AG09309 (cell line): ENCODE measurements around the gene TMEM9B.
A peak's percentile ranks its signal among the peaks of the same experiment; 100 is the strongest.

Experiments
- DNase-seq: peaks from one replicate; pipeline ENCODE4 v3.0.0-alpha.2; 2010; ENCODE audit warnings: low read depth
- H3K4me3 ChIP-seq: 2 replicates; pipeline ENCODE4 v1.5.1; 2011; ENCODE audit warnings: mild to moderate bottlenecking, low read depth, low read length, moderate library complexity; ENCODE audit not compliant: control insufficient read depth
- TF ChIP-seq, protein P1 (sequence below): IDR thresholded peaks from 2 replicates; pipeline ENCODE4 v1.5.1; 2011; ENCODE audit warnings: mild to moderate bottlenecking, low read depth, low read length, inconsistent platforms; ENCODE audit not compliant: insufficient read depth, control insufficient read depth; ENCODE audit errors: missing control alignments

TMEM9B gene

DNA sequence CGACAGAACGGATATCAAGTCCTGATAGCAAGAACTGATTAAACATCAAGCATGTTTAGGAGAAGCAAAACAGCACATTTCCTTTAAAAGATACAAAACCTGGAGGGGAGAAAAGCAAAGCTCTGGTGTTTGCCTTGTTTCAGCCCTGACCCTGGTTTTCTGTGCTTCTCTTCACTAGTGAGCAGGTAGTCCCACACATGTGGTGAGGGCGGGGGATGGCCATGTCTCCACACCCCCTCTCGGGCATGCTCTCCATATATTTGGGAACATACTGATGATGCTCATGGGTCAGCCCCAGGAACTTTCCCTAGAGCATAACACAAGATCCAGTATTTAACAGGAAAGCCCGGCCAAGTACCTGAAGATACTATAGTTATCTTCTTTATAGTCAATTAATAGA lies 41.6 kb downstream of the TMEM9B start:
- no peak overlapping the region for H3K4me3 ChIP-seq

DNA sequence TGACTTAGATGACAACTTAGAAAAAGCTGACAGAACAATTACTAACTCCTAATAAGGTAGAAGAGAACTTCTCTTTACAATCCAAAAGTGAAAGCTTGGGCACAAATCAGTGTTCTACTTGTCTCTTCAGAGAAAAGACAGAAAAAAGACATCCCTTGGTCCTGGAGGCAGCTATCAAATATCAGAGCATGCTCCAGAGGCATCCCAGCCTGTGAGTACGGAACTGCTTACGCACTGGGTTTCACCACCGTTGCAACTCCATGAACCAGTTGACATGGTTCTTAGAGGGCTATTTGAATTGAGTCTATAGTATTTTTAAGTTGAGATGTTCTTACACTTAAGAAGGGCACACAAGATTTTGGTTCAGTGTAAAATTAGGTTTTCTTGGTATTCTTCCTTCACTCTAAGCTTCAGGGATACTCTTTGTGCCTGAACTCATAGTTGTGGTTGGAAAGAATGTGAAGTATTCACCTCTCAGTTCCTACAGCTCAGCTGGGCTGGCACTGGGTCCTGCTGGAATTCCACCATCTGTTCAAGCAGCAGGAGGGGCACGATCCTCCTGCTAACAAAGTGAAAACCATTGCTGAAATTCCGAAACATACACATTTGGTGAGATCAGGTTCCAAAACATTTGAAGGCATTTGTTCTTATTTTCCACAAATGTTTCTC lies 47.0 kb downstream of the TMEM9B start:
- H3K4me3 ChIP-seq, result no peak overlapping the region
- peak; percentile 78 for DNase-seq
- TF ChIP-seq, protein P1, sequence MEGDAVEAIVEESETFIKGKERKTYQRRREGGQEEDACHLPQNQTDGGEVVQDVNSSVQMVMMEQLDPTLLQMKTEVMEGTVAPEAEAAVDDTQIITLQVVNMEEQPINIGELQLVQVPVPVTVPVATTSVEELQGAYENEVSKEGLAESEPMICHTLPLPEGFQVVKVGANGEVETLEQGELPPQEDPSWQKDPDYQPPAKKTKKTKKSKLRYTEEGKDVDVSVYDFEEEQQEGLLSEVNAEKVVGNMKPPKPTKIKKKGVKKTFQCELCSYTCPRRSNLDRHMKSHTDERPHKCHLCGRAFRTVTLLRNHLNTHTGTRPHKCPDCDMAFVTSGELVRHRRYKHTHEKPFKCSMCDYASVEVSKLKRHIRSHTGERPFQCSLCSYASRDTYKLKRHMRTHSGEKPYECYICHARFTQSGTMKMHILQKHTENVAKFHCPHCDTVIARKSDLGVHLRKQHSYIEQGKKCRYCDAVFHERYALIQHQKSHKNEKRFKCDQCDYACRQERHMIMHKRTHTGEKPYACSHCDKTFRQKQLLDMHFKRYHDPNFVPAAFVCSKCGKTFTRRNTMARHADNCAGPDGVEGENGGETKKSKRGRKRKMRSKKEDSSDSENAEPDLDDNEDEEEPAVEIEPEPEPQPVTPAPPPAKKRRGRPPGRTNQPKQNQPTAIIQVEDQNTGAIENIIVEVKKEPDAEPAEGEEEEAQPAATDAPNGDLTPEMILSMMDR, result no peak

More for the DNA sequence above, 41.6 kb downstream of the TMEM9B start:
- no peak for DNase-seq
- TF ChIP-seq, protein P1, result no peak

DNA sequence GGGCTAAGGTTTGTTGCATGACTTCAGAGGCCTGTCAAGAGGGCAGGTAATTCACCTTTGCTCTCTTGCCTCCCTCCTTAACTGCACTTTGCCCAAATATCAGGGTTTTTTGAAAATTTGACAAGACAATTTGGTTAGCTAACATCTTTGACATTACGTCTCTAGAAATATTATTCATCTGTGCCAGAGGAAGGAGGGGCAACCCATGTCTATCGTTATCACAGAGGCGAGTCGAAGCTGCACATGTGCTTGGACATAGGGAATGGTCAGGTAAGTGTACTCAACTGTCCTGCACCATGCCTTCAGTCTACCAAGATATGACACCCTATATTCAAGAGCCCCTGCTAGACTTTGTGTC lies 49.6 kb downstream of the TMEM9B start:
- TF ChIP-seq, protein P1, result no peak
- no peak overlapping the region for H3K4me3 ChIP-seq
- no peak for DNase-seq

DNA sequence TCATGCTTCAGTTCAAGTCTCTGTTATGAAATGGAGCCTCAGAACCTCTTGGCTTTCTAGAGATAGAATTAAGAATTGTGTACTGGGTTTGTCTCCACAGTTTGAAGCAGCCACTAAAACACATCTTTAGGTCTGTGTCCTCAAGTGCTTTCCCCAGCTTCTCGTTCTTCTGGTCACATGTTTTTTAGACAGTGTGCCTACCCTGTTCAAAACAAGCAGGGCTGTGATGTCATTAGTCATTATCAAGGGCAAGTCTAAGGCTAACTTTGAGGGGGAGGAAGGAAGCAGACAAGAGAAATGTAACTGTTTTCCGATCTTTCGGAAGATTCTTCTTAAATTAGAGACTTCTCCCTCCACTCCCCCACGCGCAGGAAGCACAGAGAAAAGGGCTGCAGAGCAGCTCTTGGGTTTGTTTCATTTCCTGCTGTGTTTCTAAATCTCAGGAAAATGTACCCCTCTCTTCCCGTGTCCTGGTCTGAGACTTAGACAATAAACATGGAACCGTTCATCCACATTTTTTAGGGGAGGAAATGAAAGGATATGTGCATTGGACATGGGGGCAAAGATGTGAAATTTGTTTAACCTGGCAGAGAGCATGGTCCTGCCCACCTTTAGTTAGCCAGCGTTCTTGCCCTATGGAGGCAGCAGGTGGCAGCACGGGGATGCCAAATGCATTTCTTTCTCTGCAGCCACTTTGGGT lies 50.1 kb downstream of the TMEM9B start:
- no peak for DNase-seq

DNA sequence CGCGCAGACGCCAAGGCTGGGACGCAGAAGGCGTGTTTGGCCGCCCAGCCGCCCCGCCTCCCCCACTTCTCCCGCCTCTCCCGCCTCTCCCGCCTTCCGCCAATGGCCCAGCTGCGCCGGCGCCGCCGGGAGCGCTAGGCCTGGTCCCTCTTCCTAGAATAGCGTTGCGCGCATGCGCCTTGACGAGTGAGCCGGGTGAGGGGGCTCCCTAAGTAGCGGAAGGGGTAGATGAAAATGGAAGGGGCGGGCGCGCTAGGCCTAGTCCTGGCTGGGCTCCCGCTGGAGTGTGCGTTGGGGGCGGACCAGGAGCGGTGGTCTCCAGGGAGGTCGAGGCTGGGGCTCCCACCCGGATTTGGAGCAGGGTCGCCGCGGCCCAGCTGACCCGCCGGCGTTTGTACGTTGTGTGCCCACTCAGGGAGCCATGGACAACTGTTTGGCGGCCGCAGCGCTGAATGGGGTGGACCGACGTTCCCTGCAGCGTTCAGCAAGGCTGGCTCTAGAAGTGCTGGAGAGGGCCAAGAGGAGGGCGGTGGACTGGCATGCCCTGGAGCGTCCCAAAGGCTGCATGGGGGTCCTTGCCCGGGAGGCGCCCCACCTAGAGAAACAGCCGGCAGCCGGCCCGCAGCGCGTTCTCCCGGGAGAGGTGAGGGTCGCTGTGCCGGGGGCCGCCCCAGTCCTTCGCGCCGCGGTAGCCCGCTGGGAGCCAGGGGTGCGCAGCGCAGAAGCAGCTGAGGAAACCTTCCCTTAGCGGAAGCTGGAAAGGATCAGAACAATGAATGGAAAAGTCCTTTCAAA lies 53.0 kb downstream of the TMEM9B start, which contains the start of gene AKIP1:
TSS of gene AKIP1 (plus strand) at position 161 of the 795 bp plus-strand sequence. CDS start at position 422, 261 bp downstream.
- TF ChIP-seq, protein P1, result no peak
- peak within 1 kb of the TSS; percentile 99 for H3K4me3 ChIP-seq
- peak; percentile 51 for DNase-seq

More for the DNA sequence above, 50.1 kb downstream of the TMEM9B start:
- TF ChIP-seq, protein P1, result peak; percentile 83
- H3K4me3 ChIP-seq, result no peak overlapping the region

DNA sequence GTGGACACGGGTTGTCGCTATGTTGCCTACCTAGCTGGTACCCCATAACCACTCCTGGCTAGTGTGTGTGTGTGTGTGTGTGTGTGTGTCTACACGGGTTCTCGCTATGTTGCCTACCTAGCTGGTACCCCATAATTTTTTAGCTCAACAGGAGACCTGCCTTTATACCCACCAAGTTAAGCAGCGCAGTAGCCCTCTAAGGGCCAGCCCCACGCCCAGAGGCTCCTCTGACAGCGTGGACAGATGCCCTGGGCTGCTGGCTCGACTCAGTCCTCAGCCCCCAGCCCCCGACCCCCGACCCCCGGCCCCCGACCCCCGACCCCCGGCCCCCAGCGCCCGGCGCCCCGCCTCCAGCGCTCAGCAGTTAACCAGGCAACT lies 53.6 kb downstream of the TMEM9B start:
- DNase-seq, result no peak
- peak overlapping the region; percentile 99 for H3K4me3 ChIP-seq
- TF ChIP-seq, protein P1, result no peak
